ENCODE measurements around the gene PRRC2A.

Gene PRRC2A

GRCh38 chr6:31579546-31580437 is 40.7 kb upstream of the PRRC2A start:
- no peak for DNase-seq (ENCODE audit: low read depth in 1 of 2, low spot score in 1 of 2)
- Histone ChIP-seq H3K4me3 (replicated peaks; ENCODE audit: insufficient read depth, low read length) (peak overlapping the region; percentile 55), H3K27me3 (ENCODE audit: insufficient read depth, poor library complexity, severe bottlenecking) (no peaks in the 10 kb centered on the region), H3K27ac (replicated peaks) (no peak overlapping the region)
- TF ChIP-seq POLR2AphosphoS5 (IDR thresholded peaks at IDR 0.05; ENCODE audit: low read depth) (no peak), SPI1 (IDR thresholded peaks at IDR 0.05; ENCODE audit: borderline replicate concordance, low read depth) (no peak), REST (IDR thresholded peaks at IDR 0.05; ENCODE audit: insufficient replicate concordance, low read depth) (no peak), GABPA (IDR thresholded peaks at IDR 0.05; ENCODE audit: low read depth) (no peak)
- TF ChIP-seq, protein P1, sequence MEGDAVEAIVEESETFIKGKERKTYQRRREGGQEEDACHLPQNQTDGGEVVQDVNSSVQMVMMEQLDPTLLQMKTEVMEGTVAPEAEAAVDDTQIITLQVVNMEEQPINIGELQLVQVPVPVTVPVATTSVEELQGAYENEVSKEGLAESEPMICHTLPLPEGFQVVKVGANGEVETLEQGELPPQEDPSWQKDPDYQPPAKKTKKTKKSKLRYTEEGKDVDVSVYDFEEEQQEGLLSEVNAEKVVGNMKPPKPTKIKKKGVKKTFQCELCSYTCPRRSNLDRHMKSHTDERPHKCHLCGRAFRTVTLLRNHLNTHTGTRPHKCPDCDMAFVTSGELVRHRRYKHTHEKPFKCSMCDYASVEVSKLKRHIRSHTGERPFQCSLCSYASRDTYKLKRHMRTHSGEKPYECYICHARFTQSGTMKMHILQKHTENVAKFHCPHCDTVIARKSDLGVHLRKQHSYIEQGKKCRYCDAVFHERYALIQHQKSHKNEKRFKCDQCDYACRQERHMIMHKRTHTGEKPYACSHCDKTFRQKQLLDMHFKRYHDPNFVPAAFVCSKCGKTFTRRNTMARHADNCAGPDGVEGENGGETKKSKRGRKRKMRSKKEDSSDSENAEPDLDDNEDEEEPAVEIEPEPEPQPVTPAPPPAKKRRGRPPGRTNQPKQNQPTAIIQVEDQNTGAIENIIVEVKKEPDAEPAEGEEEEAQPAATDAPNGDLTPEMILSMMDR (IDR thresholded peaks at IDR 0.05; ENCODE audit: insufficient read depth, low read length): no peak

DNA sequence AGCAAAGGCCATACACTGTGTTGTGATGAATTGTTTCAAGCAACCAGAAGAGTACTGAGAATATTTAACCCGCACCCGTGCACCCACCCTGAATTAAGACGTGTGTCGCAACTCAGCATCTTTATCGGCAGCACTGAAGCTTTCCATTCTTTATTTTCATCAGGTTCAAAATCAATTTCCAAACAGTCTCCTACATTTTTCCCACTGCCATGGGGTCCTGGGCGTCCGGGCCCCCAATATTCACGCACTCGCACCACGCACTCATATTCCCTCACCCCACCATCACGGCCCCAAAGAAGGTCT is 40.1 kb upstream of the PRRC2A start:
- H3K27ac ChIP-seq (replicated peaks): peak overlapping the region; percentile 89
- no peaks in the 10 kb centered on the region for H3K27me3 ChIP-seq (ENCODE audit: insufficient read depth, poor library complexity, severe bottlenecking)
- peak overlapping the region; percentile 55 for H3K4me3 ChIP-seq (replicated peaks; ENCODE audit: insufficient read depth, low read length)
- TF ChIP-seq, protein P1 (IDR thresholded peaks at IDR 0.05; ENCODE audit: insufficient read depth, low read length): no peak
- TF ChIP-seq SPI1 (IDR thresholded peaks at IDR 0.05; ENCODE audit: borderline replicate concordance, low read depth) (no peak), REST (IDR thresholded peaks at IDR 0.05; ENCODE audit: insufficient replicate concordance, low read depth) (no peak), POLR2AphosphoS5 (IDR thresholded peaks at IDR 0.05; ENCODE audit: low read depth) (no peak), GABPA (IDR thresholded peaks at IDR 0.05; ENCODE audit: low read depth) (no peak)
- no peak for DNase-seq (ENCODE audit: low read depth in 1 of 2, low spot score in 1 of 2)

GRCh38 chr6:31580807-31581433 is 39.6 kb upstream of the PRRC2A start:
- peak; percentile 87 for DNase-seq (ENCODE audit: low read depth in 1 of 2, low spot score in 1 of 2)
- TF ChIP-seq REST (IDR thresholded peaks at IDR 0.05; ENCODE audit: insufficient replicate concordance, low read depth) (peak; percentile 39), SPI1 (IDR thresholded peaks at IDR 0.05; ENCODE audit: borderline replicate concordance, low read depth) (no peak), POLR2AphosphoS5 (IDR thresholded peaks at IDR 0.05; ENCODE audit: low read depth) (peak; percentile 71), GABPA (IDR thresholded peaks at IDR 0.05; ENCODE audit: low read depth) (no peak)
- TF ChIP-seq, protein P1 (IDR thresholded peaks at IDR 0.05; ENCODE audit: insufficient read depth, low read length): peak; percentile 78
- Histone ChIP-seq H3K4me3 (replicated peaks; ENCODE audit: insufficient read depth, low read length) (peak overlapping the region; percentile 55), H3K27me3 (ENCODE audit: insufficient read depth, poor library complexity, severe bottlenecking) (no peaks in the 10 kb centered on the region), H3K27ac (replicated peaks) (peak overlapping the region; percentile 89)
